ES-I3 (cell line): ENCODE measurements around the gene STK40.

Experiments
- H3K36me3 ChIP-seq: 2 replicates; pipeline ENCODE4 v1.6.1; 2013; ENCODE audit warnings: mild to moderate bottlenecking, low read length, control low read depth, moderate library complexity; ENCODE audit not compliant: insufficient read depth
- H3K4me1 ChIP-seq: 2 replicates; pipeline ENCODE4 v1.6.1; 2013; ENCODE audit warnings: mild to moderate bottlenecking, control low read depth, low read length; ENCODE audit not compliant: insufficient read depth
- H3K9ac ChIP-seq: 2 replicates; pipeline ENCODE4 v1.6.1; 2013; ENCODE audit warnings: low read depth, mild to moderate bottlenecking, low read length, moderate library complexity
- H3K9me3 ChIP-seq: 2 replicates; pipeline ENCODE4 v1.6.1; 2013; ENCODE audit warnings: mild to moderate bottlenecking, low read length, moderate library complexity; ENCODE audit not compliant: control insufficient read depth, insufficient read depth

The STK40 gene

GRCh38 chr1:36330940-36331339 is 54.8 kb downstream of the STK40 start:
- Histone ChIP-seq H3K36me3 (no peaks in the 10 kb centered on the region), H3K4me1 (no peaks in the 10 kb centered on the region), H3K9me3 (no peaks in the 10 kb centered on the region), H3K9ac (no peak overlapping the region)

- Histone ChIP-seq H3K9me3 (no peaks in the 10 kb centered on the region), H3K9ac (no peak overlapping the region), H3K4me1 (peaks cover 3% of the 10 kb centered on the region; the same call in 1 of the 2 replicates), H3K36me3 (no peaks in the 10 kb centered on the region)
Measured at GRCh38 chr1:36329817-36330216, 55.9 kb downstream of the STK40 start.

GRCh38 chr1:36328713-36329112 is 57.0 kb downstream of the STK40 start:
- Histone ChIP-seq H3K36me3 (no peaks in the 10 kb centered on the region), H3K9ac (no peak overlapping the region), H3K4me1 (peaks cover 8% of the 10 kb centered on the region; the same call in 1 of the 2 replicates), H3K9me3 (no peaks in the 10 kb centered on the region)

- H3K36me3 ChIP-seq = no peaks in the 10 kb centered on the region
- H3K9ac ChIP-seq = no peak overlapping the region
- H3K4me1 ChIP-seq = peaks cover 8% of the 10 kb centered on the region; the same call in 1 of the 2 replicates
- no peaks in the 10 kb centered on the region for H3K9me3 ChIP-seq
Measured at GRCh38 chr1:36328088-36328480, 57.6 kb downstream of the STK40 start.

GRCh38 chr1:36327421-36328087 is 58.2 kb downstream of the STK40 start:
- no peaks in the 10 kb centered on the region for H3K36me3 ChIP-seq
- H3K4me1 ChIP-seq = peaks cover 8% of the 10 kb centered on the region; the same call in 1 of the 2 replicates
- H3K9ac ChIP-seq = no peak overlapping the region
- no peaks in the 10 kb centered on the region for H3K9me3 ChIP-seq

- Histone ChIP-seq H3K4me1 (peaks cover 8% of the 10 kb centered on the region; the same call in 1 of the 2 replicates), H3K9me3 (no peaks in the 10 kb centered on the region), H3K9ac (no peak overlapping the region), H3K36me3 (no peaks in the 10 kb centered on the region)
Measured at GRCh38 chr1:36326499-36326898, 59.2 kb downstream of the STK40 start.

- H3K36me3 ChIP-seq = no peaks in the 10 kb centered on the region
- H3K9me3 ChIP-seq = no peaks in the 10 kb centered on the region
- H3K4me1 ChIP-seq = peaks cover 8% of the 10 kb centered on the region; the same call in 1 of the 2 replicates
- H3K9ac ChIP-seq = peak overlapping the region; percentile 63; the same call in 1 of the 2 replicates
Measured at GRCh38 chr1:36324353-36324703, 61.4 kb downstream of the STK40 start.

GRCh38 chr1:36323636-36324352 is 61.9 kb downstream of the STK40 start, which contains the start of gene EVA1B:
TSS of gene EVA1B (minus strand) at chr1:36323645. CDS start at chr1:36323037, 608 bp downstream.
- H3K9ac ChIP-seq = peak within 1 kb of the TSS; percentile 93
- peaks cover 8% of the 10 kb centered on the region; the same call in 1 of the 2 replicates for H3K4me1 ChIP-seq
- H3K9me3 ChIP-seq = no peaks in the 10 kb centered on the region
- no peaks in the 10 kb centered on the region for H3K36me3 ChIP-seq

- Histone ChIP-seq H3K9ac (peak overlapping the region; percentile 93), H3K36me3 (no peaks in the 10 kb centered on the region), H3K4me1 (peaks cover 8% of the 10 kb centered on the region; the same call in 1 of the 2 replicates), H3K9me3 (no peaks in the 10 kb centered on the region)
Measured at GRCh38 chr1:36322786-36323635, 62.7 kb downstream of the STK40 start.

- Histone ChIP-seq H3K36me3 (no peaks in the 10 kb centered on the region), H3K9me3 (no peaks in the 10 kb centered on the region), H3K9ac (peak overlapping the region; percentile 93), H3K4me1 (peaks cover 8% of the 10 kb centered on the region; the same call in 1 of the 2 replicates)
Measured at GRCh38 chr1:36322041-36322785, 63.5 kb downstream of the STK40 start.

GRCh38 chr1:36321119-36321951 is 64.4 kb downstream of the STK40 start:
- Histone ChIP-seq H3K36me3 (no peaks in the 10 kb centered on the region), H3K9me3 (no peaks in the 10 kb centered on the region), H3K4me1 (peaks cover 8% of the 10 kb centered on the region; the same call in 1 of the 2 replicates), H3K9ac (peak overlapping the region; percentile 93)

- H3K4me1 ChIP-seq = peaks cover 8% of the 10 kb centered on the region; the same call in 1 of the 2 replicates
- no peaks in the 10 kb centered on the region for H3K36me3 ChIP-seq
- peak overlapping the region; percentile 93 for H3K9ac ChIP-seq
- no peaks in the 10 kb centered on the region for H3K9me3 ChIP-seq
Measured at GRCh38 chr1:36320767-36321118, 65.0 kb downstream of the STK40 start.

- H3K4me1 ChIP-seq = peaks cover 8% of the 10 kb centered on the region; the same call in 1 of the 2 replicates
- no peaks in the 10 kb centered on the region for H3K9me3 ChIP-seq
- H3K9ac ChIP-seq = peak overlapping the region; percentile 93
- no peaks in the 10 kb centered on the region for H3K36me3 ChIP-seq
Measured at GRCh38 chr1:36320291-36320761, 65.4 kb downstream of the STK40 start.
